ENCODE results near the gene NUP98. TPM values are rescaled to one million over a fixed set of nuclear protein-coding genes. Genes with fewer than 3 reads are reported as not detected.

The NUP98 gene
- total RNA-seq, 4 donors from 2014 or later = 74.6 to 117 (median 86.7) TPM

DNA sequence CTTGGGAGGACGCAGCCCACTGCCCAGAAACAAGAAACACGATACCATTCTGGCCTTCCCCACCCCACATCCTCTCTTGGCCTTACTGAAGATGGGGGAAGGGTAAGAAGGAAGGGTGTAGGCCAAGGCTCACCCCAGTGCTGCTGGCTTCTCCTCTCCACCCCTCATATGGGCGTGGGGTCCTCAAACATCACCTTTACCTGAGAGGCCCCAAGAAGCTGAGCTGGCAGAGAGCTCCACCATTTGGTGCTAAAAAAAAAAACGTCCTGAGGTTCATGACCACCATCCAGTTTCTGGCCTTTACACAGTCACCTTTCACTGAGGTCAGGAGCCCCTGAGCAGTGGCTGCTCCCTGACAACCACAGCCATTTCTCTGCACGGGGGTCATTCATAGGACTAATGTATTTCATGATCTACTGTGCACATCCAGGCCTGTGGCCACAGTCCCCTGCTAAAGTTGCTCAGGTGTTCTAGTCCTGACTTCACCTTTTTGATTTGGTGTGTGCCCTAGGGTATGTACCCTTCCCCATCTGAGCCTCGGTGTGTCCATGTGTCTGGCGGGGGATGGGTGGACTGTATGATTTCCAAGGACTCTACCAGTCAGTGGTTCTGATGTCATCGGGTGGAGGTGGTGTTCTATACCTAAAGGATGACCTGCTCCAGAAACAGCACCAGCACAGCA lies 28.3 kb upstream of the NUP98 start:
- TF ChIP-seq, protein P1, sequence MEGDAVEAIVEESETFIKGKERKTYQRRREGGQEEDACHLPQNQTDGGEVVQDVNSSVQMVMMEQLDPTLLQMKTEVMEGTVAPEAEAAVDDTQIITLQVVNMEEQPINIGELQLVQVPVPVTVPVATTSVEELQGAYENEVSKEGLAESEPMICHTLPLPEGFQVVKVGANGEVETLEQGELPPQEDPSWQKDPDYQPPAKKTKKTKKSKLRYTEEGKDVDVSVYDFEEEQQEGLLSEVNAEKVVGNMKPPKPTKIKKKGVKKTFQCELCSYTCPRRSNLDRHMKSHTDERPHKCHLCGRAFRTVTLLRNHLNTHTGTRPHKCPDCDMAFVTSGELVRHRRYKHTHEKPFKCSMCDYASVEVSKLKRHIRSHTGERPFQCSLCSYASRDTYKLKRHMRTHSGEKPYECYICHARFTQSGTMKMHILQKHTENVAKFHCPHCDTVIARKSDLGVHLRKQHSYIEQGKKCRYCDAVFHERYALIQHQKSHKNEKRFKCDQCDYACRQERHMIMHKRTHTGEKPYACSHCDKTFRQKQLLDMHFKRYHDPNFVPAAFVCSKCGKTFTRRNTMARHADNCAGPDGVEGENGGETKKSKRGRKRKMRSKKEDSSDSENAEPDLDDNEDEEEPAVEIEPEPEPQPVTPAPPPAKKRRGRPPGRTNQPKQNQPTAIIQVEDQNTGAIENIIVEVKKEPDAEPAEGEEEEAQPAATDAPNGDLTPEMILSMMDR (IDR thresholded peaks at IDR 0.05; ENCODE audit: low read depth) = no peak

DNA sequence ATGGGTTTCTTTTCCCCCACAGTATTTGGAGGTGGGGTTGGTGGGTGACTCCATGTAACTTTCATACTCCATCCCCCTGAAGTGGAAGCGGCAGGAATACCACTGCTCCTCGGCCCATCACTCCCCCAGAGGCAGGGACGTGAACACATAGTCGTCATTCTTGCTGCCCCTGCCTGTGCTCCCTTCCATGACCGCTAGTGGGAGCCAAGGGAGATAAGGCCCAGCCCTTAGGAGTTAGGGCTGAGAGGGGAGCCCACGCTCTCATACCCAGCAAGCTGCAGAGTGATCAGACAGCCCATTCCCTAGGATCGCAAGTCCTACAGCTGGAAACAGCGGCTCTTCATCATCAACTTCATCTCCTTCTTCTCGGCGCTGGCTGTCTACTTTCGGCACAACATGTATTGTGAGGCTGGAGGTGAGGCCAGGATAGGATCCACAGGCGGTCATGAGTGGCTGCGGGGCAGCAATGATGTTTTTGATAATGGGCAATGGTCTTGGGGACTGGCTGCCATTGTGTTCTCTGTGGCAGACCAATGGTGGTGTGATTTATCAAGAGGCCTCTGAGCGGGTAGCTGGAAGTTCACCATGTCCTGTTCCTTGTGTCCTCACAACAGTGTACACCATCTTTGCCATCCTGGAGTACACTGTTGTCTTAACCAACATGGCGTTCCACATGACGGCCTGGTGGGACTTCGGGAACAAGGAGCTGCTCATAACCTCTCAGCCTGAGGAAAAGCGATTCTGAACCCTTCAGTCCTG lies 27.5 kb upstream of the NUP98 start:
- TF ChIP-seq, protein P1 (IDR thresholded peaks at IDR 0.05; ENCODE audit: low read depth) = no peak

GRCh38 chr11:3823762-3824506 lies 26.6 kb upstream of the NUP98 start:
- TF ChIP-seq, protein P1 (IDR thresholded peaks at IDR 0.05; ENCODE audit: low read depth) = no peak

DNA sequence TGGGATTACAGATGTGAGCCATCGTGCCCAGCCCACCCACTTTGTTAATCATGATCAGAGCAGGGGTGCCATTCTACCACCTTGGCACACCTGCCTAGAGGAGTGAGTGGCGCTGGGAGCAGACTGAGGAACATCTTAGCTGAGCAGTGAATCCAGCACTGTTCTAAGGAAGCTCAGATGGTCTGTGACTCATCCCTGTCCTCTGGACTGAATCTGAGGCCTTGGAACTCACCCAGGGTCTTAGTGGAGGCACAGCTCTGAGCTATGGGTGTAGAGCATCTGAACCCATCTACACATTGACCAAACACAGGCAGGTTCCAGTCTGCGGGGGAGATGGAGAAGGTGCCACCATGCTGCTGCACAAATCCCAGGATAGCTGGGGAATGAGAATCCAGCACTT lies 25.9 kb upstream of the NUP98 start:
- TF ChIP-seq, protein P1 (IDR thresholded peaks at IDR 0.05; ENCODE audit: low read depth) = no peak

DNA sequence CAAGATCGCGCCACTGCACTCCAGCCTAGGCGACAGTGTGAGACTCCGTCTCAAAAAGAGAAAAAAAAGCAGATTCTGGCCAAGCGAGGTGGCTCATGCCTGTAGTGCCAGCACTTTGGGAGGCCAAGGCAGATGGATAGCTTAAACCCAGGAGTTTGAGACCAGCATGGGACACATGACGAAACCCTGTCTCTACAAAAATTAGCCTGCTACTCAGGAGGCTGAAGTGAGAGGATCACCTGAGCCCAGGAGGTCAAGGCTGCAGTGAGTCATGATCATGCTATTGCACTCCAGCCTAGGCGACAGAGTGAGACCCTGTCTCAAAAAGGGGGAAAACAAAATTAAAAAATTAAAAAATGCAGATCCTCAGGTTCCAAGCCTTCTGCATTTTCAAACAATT lies 25.0 kb upstream of the NUP98 start:
- TF ChIP-seq, protein P1 (IDR thresholded peaks at IDR 0.05; ENCODE audit: low read depth) = no peak

DNA sequence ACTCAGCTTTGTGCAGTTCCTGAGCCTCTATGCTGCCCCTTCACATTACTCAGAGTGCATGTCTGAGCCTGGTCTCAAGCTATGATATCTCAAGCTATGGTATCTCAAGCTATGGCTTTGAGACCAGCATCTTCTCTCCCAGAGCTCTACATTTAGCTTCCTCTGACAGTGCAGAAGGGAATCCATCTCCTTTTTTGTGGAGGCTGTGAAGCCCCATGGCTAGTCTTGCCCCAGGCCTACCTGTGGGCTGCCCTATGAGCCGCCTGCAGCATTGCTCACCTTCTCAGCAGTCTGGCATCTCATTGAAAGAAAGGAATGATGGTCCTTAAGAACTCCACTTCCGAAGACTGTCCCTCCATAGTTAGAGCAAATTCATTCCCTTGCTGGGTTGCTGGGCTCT lies 23.6 kb upstream of the NUP98 start:
- TF ChIP-seq, protein P1 (IDR thresholded peaks at IDR 0.05; ENCODE audit: low read depth) = no peak
